Measurements from ENCODE around the gene EIF5AL1. TPM values are rescaled to one million over a fixed set of nuclear protein-coding genes. Genes with fewer than 3 reads are reported as not detected.
A peak's percentile ranks its signal among the peaks of the same experiment; 100 is the strongest.

EIF5AL1 gene
- total and polyA plus RNA-seq, 2 experiments from 2014 or later, result 2.0 to 20.4 TPM

GRCh38 chr10:79479283-79479909 is 32.9 kb upstream of the EIF5AL1 start (continued):
- TF ChIP-seq CTCF (conservative IDR thresholded peaks at IDR 0.05; ENCODE audit: low read depth in 2 of 2), result no peak
- TF ChIP-seq EZH2 (IDR thresholded peaks at IDR 0.05; ENCODE audit: low read depth, unreplicated experiment), result no peak
- no peak for TF ChIP-seq JUNB (IDR thresholded peaks at IDR 0.05; ENCODE audit: unreplicated experiment)
- no peak for TF ChIP-seq REST (IDR thresholded peaks at IDR 0.05; ENCODE audit: unreplicated experiment)

- Histone ChIP-seq H3F3A (replicated peaks; ENCODE audit: low read depth) (no peaks in the 10 kb centered on the region), H3K4me3 (no peak overlapping the region), H3K27me3 (ENCODE audit: insufficient read depth) (no peaks in the 10 kb centered on the region), H3K4me1 (ENCODE audit: insufficient read depth) (0 out of 2 replicates have a peak, but pooled peaks cover 3% of the 10 kb centered on the region), H4K20me1 (replicated peaks; ENCODE audit: insufficient read depth) (no peaks in the 10 kb centered on the region), H3K79me2 (replicated peaks; ENCODE audit: insufficient read depth) (no peaks in the 10 kb centered on the region), H3K36me3 (ENCODE audit: insufficient read depth) (no peaks in the 10 kb centered on the region), H3K9me2 (ENCODE audit: insufficient read depth) (no peaks in the 10 kb centered on the region), H3K27ac (ENCODE audit: low read depth) (no peak overlapping the region), H2AFZ (peak overlapping the region; percentile 43; the same call in 1 of the 2 replicates), H3K4me2 (no peak overlapping the region)
- no peak overlapping the region for H3K4me3 Mint-ChIP-seq
- H3K4me1 Mint-ChIP-seq, result no peaks in the 10 kb centered on the region
- ATAC-seq (no peak), DNase-seq (ENCODE audit: low spot score) (no peak)
- H3K27me3 Mint-ChIP-seq (ENCODE audit: insufficient read depth, low read depth, poor library complexity), result peaks cover 4% of the 10 kb centered on the region
- H3K27ac Mint-ChIP-seq, result no peak overlapping the region
- H3K9me3 Mint-ChIP-seq, result no peaks in the 10 kb centered on the region
- H3K36me3 Mint-ChIP-seq (ENCODE audit: low read depth), result no peaks in the 10 kb centered on the region
- TF ChIP-seq EZH2 (IDR thresholded peaks at IDR 0.05; ENCODE audit: low read depth, unreplicated experiment), result no peak
- no peak for TF ChIP-seq CREB1 (CRISPR knock-in tag; IDR thresholded peaks at IDR 0.05; ENCODE audit: low read depth)
- TF ChIP-seq ZNF114 (CRISPR knock-in tag; IDR thresholded peaks at IDR 0.05), result no peak
- TF ChIP-seq POLR2AphosphoS5 (IDR thresholded peaks at IDR 0.05; ENCODE audit: low read depth), result no peak
- TF ChIP-seq CTCF (conservative IDR thresholded peaks at IDR 0.05; ENCODE audit: low read depth in 2 of 2), result no peak
- no peak for TF ChIP-seq JUNB (IDR thresholded peaks at IDR 0.05; ENCODE audit: unreplicated experiment)
- TF ChIP-seq REST (IDR thresholded peaks at IDR 0.05; ENCODE audit: unreplicated experiment), result no peak
- TF ChIP-seq ZNF331 (CRISPR knock-in tag; IDR thresholded peaks at IDR 0.05; ENCODE audit: low read depth), result no peak
- no peak for TF ChIP-seq EZH2phosphoT487 (IDR thresholded peaks at IDR 0.05; ENCODE audit: unreplicated experiment)
These were observed 30.0 kb upstream of the EIF5AL1 start for GRCh38 chr10:79482304-79482703.
